Astrocyte (in vitro differentiated cells and primary cell): ENCODE data around the gene RAMP2. TPM values are rescaled to one million over a fixed set of nuclear protein-coding genes. Genes with fewer than 3 reads are reported as not detected.
A peak's percentile ranks its signal among the peaks of the same experiment; 100 is the strongest.

Experiments used
- DNase-seq: peaks from one replicate; pipeline ENCODE4 v3.0.0-alpha.2; 2010; ENCODE audit warnings: low read depth
- FAIRE-seq: peaks from 2 replicates; lab custom pipeline; 2011; peaks lifted over from hg19 to GRCh38; lab: Jason Lieb, UNC
- H2AFZ ChIP-seq: 2 replicates; pipeline ENCODE4 v1.6.0; 2012; ENCODE audit warnings: low read depth, low read length, inconsistent platforms
- H3K27ac ChIP-seq: 2 replicates; pipeline ENCODE4 v1.5.1; 2011; ENCODE audit warnings: low read depth, low read length, inconsistent platforms
- H3K27me3 ChIP-seq: 2 replicates; pipeline ENCODE4 v1.6.0; 2011; ENCODE audit warnings: low read length, inconsistent platforms; ENCODE audit not compliant: insufficient read depth
- H3K36me3 ChIP-seq: 2 replicates; pipeline ENCODE4 v1.5.1; 2011; ENCODE audit warnings: low read length, inconsistent platforms; ENCODE audit not compliant: insufficient read depth
- H3K4me1 ChIP-seq: 2 replicates; pipeline ENCODE4 v1.5.1; 2011; ENCODE audit warnings: low read length, inconsistent platforms; ENCODE audit not compliant: insufficient read depth
- H3K4me2 ChIP-seq: 2 replicates; pipeline ENCODE4 v1.6.0; 2012; ENCODE audit warnings: low read length, inconsistent platforms
- H3K4me3 ChIP-seq: 2 replicates; pipeline ENCODE4 v1.5.1; 2011; ENCODE audit warnings: low read depth, mild to moderate bottlenecking, low read length, inconsistent platforms; ENCODE audit not compliant: insufficient read depth
- H3K79me2 ChIP-seq: 2 replicates; pipeline ENCODE4 v1.6.0; 2012; ENCODE audit warnings: mild to moderate bottlenecking, low read length, inconsistent platforms; ENCODE audit not compliant: insufficient read depth
- H3K9ac ChIP-seq: 2 replicates; pipeline ENCODE4 v1.6.0; 2012; ENCODE audit warnings: mild to moderate bottlenecking, low read length, inconsistent platforms
- H3K9me3 ChIP-seq: 2 replicates; pipeline ENCODE4 v1.5.1; 2012; ENCODE audit warnings: low read depth, mild to moderate bottlenecking, low read length, inconsistent platforms; ENCODE audit not compliant: insufficient read depth
- H4K20me1 ChIP-seq: 2 replicates; pipeline ENCODE4 v1.6.0; 2012; ENCODE audit warnings: low read length, inconsistent platforms; ENCODE audit not compliant: insufficient read depth
- H3K27ac Mint-ChIP-seq: one replicate; pipeline ENCODE4 v1.8.0; 2021; ENCODE audit warnings: mild to moderate bottlenecking, mixed read lengths; ENCODE audit not compliant: unreplicated experiment
- H3K27me3 Mint-ChIP-seq: one replicate; pipeline ENCODE4 v1.8.0; 2021; ENCODE audit warnings: low read depth, mixed read lengths; ENCODE audit not compliant: unreplicated experiment
- H3K36me3 Mint-ChIP-seq: one replicate; pipeline ENCODE4 v1.8.0; 2021; ENCODE audit warnings: low read depth, mixed read lengths; ENCODE audit not compliant: unreplicated experiment
- H3K4me1 Mint-ChIP-seq: one replicate; pipeline ENCODE4 v1.8.0; 2021; ENCODE audit warnings: low read depth, mixed read lengths; ENCODE audit not compliant: unreplicated experiment
- H3K4me3 Mint-ChIP-seq: one replicate; pipeline ENCODE4 v1.8.0; 2021; ENCODE audit warnings: mild to moderate bottlenecking, moderate library complexity, mixed read lengths; ENCODE audit not compliant: unreplicated experiment
- H3K9me3 Mint-ChIP-seq: one replicate; pipeline ENCODE4 v1.8.0; 2021; ENCODE audit warnings: mild to moderate bottlenecking, mixed read lengths; ENCODE audit not compliant: unreplicated experiment
- CTCF ChIP-seq: IDR thresholded peaks from 2 replicates; pipeline ENCODE4 v1.5.1; 2011; ENCODE audit warnings: low read depth, mild to moderate bottlenecking, inconsistent platforms, low read length, moderate library complexity; ENCODE audit not compliant: insufficient read depth
- EZH2 ChIP-seq: IDR thresholded peaks from 2 replicates; pipeline ENCODE4 v1.6.1; 2012; ENCODE audit warnings: mild to moderate bottlenecking, low read length, inconsistent platforms; ENCODE audit not compliant: insufficient read depth
- total RNA-seq: library from RNA; stranded (reverse); gene quantifications from 2 replicates; pipeline ENCODE4 v1.2.1, GENCODE V29; 2021

RAMP2 gene
- total RNA-seq, 1 donor from 2014 or later: 6.1 TPM

DNA sequence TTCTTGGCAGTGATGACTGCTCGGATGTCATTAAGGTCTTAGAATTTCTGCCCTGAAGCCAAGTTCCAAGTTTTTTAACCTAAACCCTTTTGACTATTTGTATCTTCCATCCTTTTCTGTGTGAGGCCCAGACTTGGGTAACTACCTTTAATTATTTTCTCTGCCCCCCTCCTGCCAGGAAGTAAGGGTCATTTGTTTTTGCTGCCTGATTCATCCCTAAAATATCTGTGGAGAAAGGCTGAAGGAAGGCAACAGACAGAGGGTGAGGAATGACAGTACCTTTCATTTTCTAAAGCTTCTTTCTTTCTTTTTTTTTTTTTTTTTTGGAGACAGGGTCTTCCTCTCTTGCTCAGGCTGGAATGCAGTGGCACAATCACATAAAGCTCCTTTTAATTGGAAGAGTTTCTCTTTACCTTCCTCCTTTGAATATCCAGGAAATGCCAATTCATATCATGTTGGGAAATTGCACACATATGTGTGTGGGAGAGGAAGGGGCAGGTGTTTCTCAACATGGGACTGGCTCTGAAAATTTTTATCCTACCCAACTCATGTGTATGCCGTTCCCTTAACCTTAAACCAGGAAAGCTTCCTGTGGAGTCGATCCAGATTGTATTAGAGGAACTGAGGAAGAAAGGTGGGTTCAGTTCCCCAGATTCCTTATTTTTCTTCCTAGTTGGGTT, 13.2 kb downstream of the RAMP2 start:
- peak overlapping the region; percentile 95 for H3K27ac ChIP-seq
- no peak for FAIRE-seq
- TF ChIP-seq EZH2 (no peak), CTCF (no peak)
- peak overlapping the region; percentile 92 for H3K4me3 ChIP-seq
- DNase-seq: peak; percentile 62
- H3K4me1 ChIP-seq: peaks cover 42% of the 10 kb centered on the region
- H3K27me3 ChIP-seq: no peaks in the 10 kb centered on the region
- Mint-ChIP-seq H3K4me1 (peaks cover 43% of the 10 kb centered on the region), H3K9me3 (no peaks in the 10 kb centered on the region), H3K27ac (peak overlapping the region; percentile 98), H3K27me3 (no peaks in the 10 kb centered on the region), H3K4me3 (peak overlapping the region; percentile 96), H3K36me3 (no peaks in the 10 kb centered on the region)
- H4K20me1 ChIP-seq: no peaks in the 10 kb centered on the region
- peak overlapping the region; percentile 94 for H2AFZ ChIP-seq
- H3K9me3 ChIP-seq: no peaks in the 10 kb centered on the region
- H3K9ac ChIP-seq: peak overlapping the region; percentile 96
- H3K36me3 ChIP-seq: peaks cover 3% of the 10 kb centered on the region
- peaks cover 5% of the 10 kb centered on the region for H3K79me2 ChIP-seq
- H3K4me2 ChIP-seq: peak overlapping the region; percentile 98

- H4K20me1 ChIP-seq: no peaks in the 10 kb centered on the region
- no peaks in the 10 kb centered on the region for H3K27me3 ChIP-seq
- Mint-ChIP-seq H3K27me3 (no peaks in the 10 kb centered on the region), H3K4me1 (peaks cover 50% of the 10 kb centered on the region), H3K36me3 (no peaks in the 10 kb centered on the region), H3K9me3 (no peaks in the 10 kb centered on the region), H3K27ac (peak overlapping the region; percentile 98), H3K4me3 (peak overlapping the region; percentile 50)
- TF ChIP-seq CTCF (peak; percentile 23), EZH2 (no peak)
- FAIRE-seq: no peak
- H3K79me2 ChIP-seq: peaks cover 7% of the 10 kb centered on the region
- H2AFZ ChIP-seq: no peak overlapping the region
- H3K9me3 ChIP-seq: no peaks in the 10 kb centered on the region
- no peak overlapping the region for H3K4me3 ChIP-seq
- H3K9ac ChIP-seq: peak overlapping the region; percentile 35
- H3K4me2 ChIP-seq: peak overlapping the region; percentile 98
- peaks cover 7% of the 10 kb centered on the region for H3K36me3 ChIP-seq
- H3K4me1 ChIP-seq: peaks cover 51% of the 10 kb centered on the region
- peak overlapping the region; percentile 95 for H3K27ac ChIP-seq
- DNase-seq: peak; percentile 91
Observed at GRCh38 chr17:42775534-42776098, 14.6 kb downstream of the RAMP2 start.

GRCh38 chr17:42778570-42778969, 17.5 kb downstream of the RAMP2 start:
- no peaks in the 10 kb centered on the region for H3K27me3 Mint-ChIP-seq
- peaks cover 7% of the 10 kb centered on the region for H3K36me3 ChIP-seq
- peaks cover under 1% of the 10 kb centered on the region for H3K36me3 Mint-ChIP-seq
- H3K4me1 ChIP-seq: peaks cover 53% of the 10 kb centered on the region
- H3K4me2 ChIP-seq: no peak overlapping the region
- H4K20me1 ChIP-seq: peaks cover 16% of the 10 kb centered on the region
- no peak overlapping the region for H3K27ac Mint-ChIP-seq
- H3K9me3 Mint-ChIP-seq: no peaks in the 10 kb centered on the region
- H2AFZ ChIP-seq: no peak overlapping the region
- FAIRE-seq (no peak), DNase-seq (no peak)
- peaks cover 50% of the 10 kb centered on the region for H3K4me1 Mint-ChIP-seq
- no peaks in the 10 kb centered on the region for H3K9me3 ChIP-seq
- peaks cover 34% of the 10 kb centered on the region for H3K79me2 ChIP-seq
- no peak for TF ChIP-seq CTCF
- no peak for TF ChIP-seq EZH2
- no peak overlapping the region for H3K4me3 ChIP-seq
- no peak overlapping the region for H3K27ac ChIP-seq
- no peak overlapping the region for H3K9ac ChIP-seq
- no peaks in the 10 kb centered on the region for H3K27me3 ChIP-seq
- H3K4me3 Mint-ChIP-seq: no peak overlapping the region
